Nephron progenitor cell (in vitro differentiated cells): ENCODE data around the gene VCAM1.

Experiments
- DNase-seq: peaks from one replicate; pipeline ENCODE4 v3.0.0; 2021
- H3K27ac Mint-ChIP-seq: 2 replicates; pipeline ENCODE4 v1.8.0; 2021; ENCODE audit warnings: mild to moderate bottlenecking, moderate library complexity, mixed read lengths
- H3K27me3 Mint-ChIP-seq: 2 replicates; pipeline ENCODE4 v1.8.0; 2021; ENCODE audit warnings: mild to moderate bottlenecking, low read depth, mixed read lengths; ENCODE audit not compliant: poor library complexity
- H3K36me3 Mint-ChIP-seq: 2 replicates; pipeline ENCODE4 v1.8.0; 2021; ENCODE audit warnings: low read depth, mixed read lengths
- H3K4me1 Mint-ChIP-seq: 2 replicates; pipeline ENCODE4 v1.8.0; 2021; ENCODE audit warnings: mixed read lengths
- H3K4me3 Mint-ChIP-seq: 2 replicates; pipeline ENCODE4 v1.8.0; 2021; ENCODE audit warnings: mild to moderate bottlenecking, moderate library complexity, mixed read lengths
- H3K9me3 Mint-ChIP-seq: 2 replicates; pipeline ENCODE4 v1.8.0; 2021; ENCODE audit warnings: mild to moderate bottlenecking, moderate library complexity, mixed read lengths
- TF ChIP-seq, protein P1 (sequence below): fragments of 200-600 bp; sonication (generic); IDR thresholded peaks from 2 replicates; pipeline ENCODE4 v1.5.0; 2021; ENCODE audit warnings: antibody characterized with exemption

The VCAM1 gene

DNA sequence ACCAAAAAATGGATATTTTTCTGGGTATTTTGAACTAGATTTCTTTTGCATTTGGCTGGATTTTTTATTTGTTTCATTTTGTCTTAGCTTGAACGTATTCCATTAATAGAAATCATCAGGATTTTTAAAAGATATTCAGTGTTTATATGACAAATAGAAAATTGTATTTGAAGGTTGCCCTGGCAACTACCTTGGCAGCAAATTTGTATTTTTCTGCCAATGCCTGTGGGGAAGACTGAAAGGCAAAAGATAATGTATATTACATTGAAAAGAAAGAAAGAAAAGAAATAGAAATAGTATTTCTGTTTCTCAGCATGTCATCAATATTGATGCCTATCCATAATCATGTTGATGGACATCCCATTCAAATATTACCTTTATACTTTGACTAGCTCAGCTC is 16.8 kb downstream of the VCAM1 start:
- Mint-ChIP-seq H3K27me3 (no peaks in the 10 kb centered on the region), H3K9me3 (no peaks in the 10 kb centered on the region), H3K4me1 (peaks cover 13% of the 10 kb centered on the region), H3K27ac (no peak overlapping the region), H3K4me3 (no peak overlapping the region), H3K36me3 (no peaks in the 10 kb centered on the region)
- no peak for DNase-seq
- TF ChIP-seq, protein P1, sequence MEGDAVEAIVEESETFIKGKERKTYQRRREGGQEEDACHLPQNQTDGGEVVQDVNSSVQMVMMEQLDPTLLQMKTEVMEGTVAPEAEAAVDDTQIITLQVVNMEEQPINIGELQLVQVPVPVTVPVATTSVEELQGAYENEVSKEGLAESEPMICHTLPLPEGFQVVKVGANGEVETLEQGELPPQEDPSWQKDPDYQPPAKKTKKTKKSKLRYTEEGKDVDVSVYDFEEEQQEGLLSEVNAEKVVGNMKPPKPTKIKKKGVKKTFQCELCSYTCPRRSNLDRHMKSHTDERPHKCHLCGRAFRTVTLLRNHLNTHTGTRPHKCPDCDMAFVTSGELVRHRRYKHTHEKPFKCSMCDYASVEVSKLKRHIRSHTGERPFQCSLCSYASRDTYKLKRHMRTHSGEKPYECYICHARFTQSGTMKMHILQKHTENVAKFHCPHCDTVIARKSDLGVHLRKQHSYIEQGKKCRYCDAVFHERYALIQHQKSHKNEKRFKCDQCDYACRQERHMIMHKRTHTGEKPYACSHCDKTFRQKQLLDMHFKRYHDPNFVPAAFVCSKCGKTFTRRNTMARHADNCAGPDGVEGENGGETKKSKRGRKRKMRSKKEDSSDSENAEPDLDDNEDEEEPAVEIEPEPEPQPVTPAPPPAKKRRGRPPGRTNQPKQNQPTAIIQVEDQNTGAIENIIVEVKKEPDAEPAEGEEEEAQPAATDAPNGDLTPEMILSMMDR, result no peak

GRCh38 chr1:100736746-100737145 is 17.2 kb downstream of the VCAM1 start:
- Mint-ChIP-seq H3K4me3 (no peak overlapping the region), H3K4me1 (peaks cover 13% of the 10 kb centered on the region), H3K27ac (no peak overlapping the region), H3K27me3 (no peaks in the 10 kb centered on the region), H3K9me3 (no peaks in the 10 kb centered on the region), H3K36me3 (no peaks in the 10 kb centered on the region)
- TF ChIP-seq, protein P1, result no peak
- DNase-seq, result no peak

GRCh38 chr1:100746542-100746932 is 27.0 kb downstream of the VCAM1 start:
- no peak overlapping the region for H3K27ac Mint-ChIP-seq
- H3K27me3 Mint-ChIP-seq, result no peaks in the 10 kb centered on the region
- no peak overlapping the region for H3K4me3 Mint-ChIP-seq
- H3K36me3 Mint-ChIP-seq, result no peaks in the 10 kb centered on the region
- TF ChIP-seq, protein P1, result no peak
- DNase-seq, result no peak
- H3K9me3 Mint-ChIP-seq, result no peaks in the 10 kb centered on the region
- H3K4me1 Mint-ChIP-seq, result no peaks in the 10 kb centered on the region

GRCh38 chr1:100747771-100748170 is 28.2 kb downstream of the VCAM1 start:
- Mint-ChIP-seq H3K4me1 (no peaks in the 10 kb centered on the region), H3K9me3 (no peaks in the 10 kb centered on the region), H3K27me3 (no peaks in the 10 kb centered on the region), H3K36me3 (no peaks in the 10 kb centered on the region), H3K27ac (no peak overlapping the region), H3K4me3 (no peak overlapping the region)
- no peak for DNase-seq
- TF ChIP-seq, protein P1, result no peak

- no peaks in the 10 kb centered on the region for H3K9me3 Mint-ChIP-seq
- H3K36me3 Mint-ChIP-seq, result no peaks in the 10 kb centered on the region
- peak overlapping the region; percentile 55 for H3K27ac Mint-ChIP-seq
- no peak overlapping the region for H3K4me3 Mint-ChIP-seq
- H3K27me3 Mint-ChIP-seq, result no peaks in the 10 kb centered on the region
- DNase-seq, result no peak
- H3K4me1 Mint-ChIP-seq, result no peaks in the 10 kb centered on the region
- TF ChIP-seq, protein P1, result no peak
Observed at GRCh38 chr1:100750005-100750885, 30.7 kb downstream of the VCAM1 start.

GRCh38 chr1:100752791-100753190 is 33.2 kb downstream of the VCAM1 start:
- H3K4me1 Mint-ChIP-seq, result no peaks in the 10 kb centered on the region
- H3K27me3 Mint-ChIP-seq, result no peaks in the 10 kb centered on the region
- H3K36me3 Mint-ChIP-seq, result no peaks in the 10 kb centered on the region
- no peak for DNase-seq
- no peak overlapping the region for H3K4me3 Mint-ChIP-seq
- H3K9me3 Mint-ChIP-seq, result no peaks in the 10 kb centered on the region
- TF ChIP-seq, protein P1, result no peak
- no peak overlapping the region for H3K27ac Mint-ChIP-seq
